Right kidney (tissue), 1 donor: Measurements from ENCODE around the gene TJAP1.
"Not testable (repeated sequence)": the region's sequence is repeated elsewhere in the genome, so short reads cannot be mapped to it uniquely, and the experiment has no call there.

Experiments
- DNase-seq: peaks from one replicate; pipeline ENCODE4 v3.0.0-alpha.2; 2016

TJAP1 gene

DNA sequence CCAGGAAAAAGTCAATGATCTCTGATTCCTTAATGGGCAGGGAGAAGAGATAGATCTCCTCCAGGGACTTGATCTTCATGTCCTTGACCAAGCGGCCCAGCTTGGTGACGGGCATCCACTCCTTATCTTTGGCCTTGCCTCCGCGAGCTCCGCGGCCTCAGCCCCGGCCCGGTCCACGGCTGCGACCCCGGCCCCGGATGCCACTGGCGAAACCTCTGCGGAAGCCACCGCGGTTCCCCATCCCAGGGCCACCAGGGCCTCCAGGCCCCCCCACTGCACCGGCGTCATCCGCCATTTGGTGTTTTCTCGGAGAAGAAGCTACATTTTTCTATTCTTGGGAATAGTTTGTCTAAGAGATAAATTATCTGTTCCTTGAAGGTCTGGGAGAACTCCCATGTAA is 62.0 kb downstream of the TJAP1 start:
- not testable (repeated sequence) for DNase-seq

DNA sequence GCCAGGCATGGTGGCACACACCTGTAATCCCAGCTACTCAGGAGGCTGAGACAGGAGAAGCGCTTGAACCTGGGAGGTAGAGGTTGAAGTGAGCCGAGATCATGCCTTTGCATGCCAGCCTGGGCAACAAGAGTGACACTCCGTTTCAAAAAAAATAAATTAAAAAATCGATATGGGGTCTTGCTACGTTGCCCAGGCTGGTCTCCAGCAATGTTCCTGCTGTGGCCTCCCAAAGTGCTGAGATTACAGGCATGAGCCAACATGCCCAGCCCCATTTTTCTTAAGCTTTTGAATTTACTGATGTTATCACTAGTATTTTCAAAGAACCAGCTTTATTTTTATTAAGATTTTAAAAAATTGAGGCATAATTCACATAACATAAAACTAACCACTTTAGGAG is 63.1 kb downstream of the TJAP1 start:
- DNase-seq = no peak

DNA sequence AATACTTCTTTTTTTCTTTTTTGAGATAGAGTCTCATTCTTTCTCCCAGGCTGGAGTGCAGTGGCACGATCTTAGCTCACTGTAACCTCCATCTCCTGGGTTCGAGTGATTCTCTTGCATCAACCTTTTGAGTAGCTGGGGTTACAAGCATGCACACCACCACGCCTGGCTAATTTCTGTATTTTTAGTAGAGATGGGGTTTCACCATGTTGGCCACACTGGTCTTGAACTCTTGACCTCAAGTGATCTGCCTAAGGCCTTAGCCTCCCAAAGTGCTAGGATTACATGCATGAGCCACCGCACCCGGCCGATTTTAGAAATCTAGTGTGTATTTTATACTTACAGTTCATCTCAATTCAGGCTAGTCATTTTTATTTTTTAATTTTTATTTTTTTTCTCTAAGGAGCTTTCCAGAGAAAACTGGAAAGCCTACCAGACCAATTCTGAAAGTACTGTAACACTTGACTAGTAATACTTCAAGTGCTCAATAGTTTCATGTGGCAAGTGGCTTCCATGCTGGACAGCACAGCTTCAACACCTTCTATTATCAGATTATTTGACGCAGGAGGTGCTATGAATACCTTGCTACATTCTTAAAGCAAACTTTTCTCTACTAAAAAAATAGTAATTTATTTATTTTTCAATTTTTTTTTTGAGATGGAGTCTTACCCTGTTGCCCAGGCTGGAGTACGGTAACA is 64.6 kb downstream of the TJAP1 start:
- no peak for DNase-seq

DNA sequence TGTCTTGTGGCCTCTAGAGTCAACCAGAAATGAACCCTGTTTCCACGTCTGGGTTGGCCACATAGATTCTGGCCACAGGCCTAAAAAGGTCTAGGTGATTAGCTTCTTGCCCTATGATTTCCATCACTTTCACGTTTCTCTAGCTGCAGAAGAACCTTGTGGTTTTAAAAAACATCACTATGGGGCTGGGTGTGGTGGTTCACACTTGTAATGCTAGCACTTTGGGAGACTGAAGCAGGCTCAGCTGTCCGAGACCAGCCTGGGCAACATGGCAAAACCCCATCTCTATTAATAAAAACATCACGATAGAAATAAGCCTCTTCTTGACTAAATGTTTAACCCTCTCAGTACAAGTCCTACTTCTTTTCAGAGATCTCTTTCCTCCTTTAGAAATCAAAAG is 67.1 kb downstream of the TJAP1 start:
- DNase-seq = no peak

DNA sequence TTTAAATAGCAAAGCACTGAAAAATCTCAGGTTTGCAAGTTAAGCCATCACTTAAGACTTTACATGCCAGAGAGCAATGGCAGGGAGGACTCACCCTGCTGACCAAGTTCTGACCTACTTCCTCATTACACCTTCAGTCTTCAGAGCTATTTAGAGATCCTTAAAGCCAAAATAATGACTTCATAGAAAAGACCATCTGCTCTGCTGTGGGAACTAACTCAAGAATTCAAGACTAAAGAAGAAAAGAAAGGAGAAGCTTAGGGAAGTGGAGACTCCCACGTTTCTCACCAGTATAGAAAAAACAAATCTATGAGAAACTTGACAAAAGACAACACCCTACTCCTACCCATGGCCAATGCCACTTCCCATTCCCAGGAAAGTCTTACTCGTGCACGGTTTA is 69.9 kb downstream of the TJAP1 start:
- DNase-seq = no peak
